HG03097 (cell line): Measurements from ENCODE around the gene CD300A.
"Not testable (repeated sequence)": the region's sequence is repeated elsewhere in the genome, so short reads cannot be mapped to it uniquely, and the experiment has no call there.

Experiments
- ATAC-seq: cut with Tn5 transposase; IDR thresholded peaks from one replicate; pipeline ENCODE4 v1.9.1; 2021; ENCODE audit not compliant: unreplicated experiment, low FRiP score

Gene CD300A

GRCh38 chr17:74475189-74475588, 8.8 kb downstream of the CD300A start:
- no peak for ATAC-seq

- no peak for ATAC-seq
Observed at GRCh38 chr17:74477411-74477810, 11.0 kb downstream of the CD300A start.

- no peak for ATAC-seq
Observed at GRCh38 chr17:74478420-74479100, 12.1 kb downstream of the CD300A start.

GRCh38 chr17:74480290-74480689, 13.9 kb downstream of the CD300A start:
- no peak for ATAC-seq

GRCh38 chr17:74481621-74482020, 15.2 kb downstream of the CD300A start:
- no peak for ATAC-seq

- no peak for ATAC-seq
Observed at GRCh38 chr17:74484066-74484465, 17.6 kb downstream of the CD300A start.

- no peak for ATAC-seq
Observed at GRCh38 chr17:74485022-74485743, 18.7 kb downstream of the CD300A start.

GRCh38 chr17:74485841-74486240, 19.4 kb downstream of the CD300A start:
- no peak for ATAC-seq

- not testable (repeated sequence) for ATAC-seq
Observed at GRCh38 chr17:74488276-74488675, 21.8 kb downstream of the CD300A start.

- no peak for ATAC-seq
Observed at GRCh38 chr17:74490716-74491115, 24.3 kb downstream of the CD300A start.

GRCh38 chr17:74491626-74492025, 25.2 kb downstream of the CD300A start:
- ATAC-seq, result no peak

- ATAC-seq, result no peak
Observed at GRCh38 chr17:74493331-74493833, 26.9 kb downstream of the CD300A start.

GRCh38 chr17:74497471-74497870, 31.0 kb downstream of the CD300A start:
- ATAC-seq, result no peak

- no peak for ATAC-seq
Observed at GRCh38 chr17:74499992-74500391, 33.6 kb downstream of the CD300A start.

- ATAC-seq, result no peak
Observed at GRCh38 chr17:74502861-74503260, 36.4 kb downstream of the CD300A start.

GRCh38 chr17:74503949-74504348, 37.5 kb downstream of the CD300A start:
- not testable (repeated sequence) for ATAC-seq

- ATAC-seq, result no peak
Observed at GRCh38 chr17:74508156-74508555, 41.7 kb downstream of the CD300A start.

- no peak for ATAC-seq
Observed at GRCh38 chr17:74512036-74512435, 45.6 kb downstream of the CD300A start.

GRCh38 chr17:74512624-74513091, 46.2 kb downstream of the CD300A start:
- ATAC-seq, result peak; percentile 47

- no peak for ATAC-seq
Observed at GRCh38 chr17:74513987-74514631, 47.7 kb downstream of the CD300A start.

GRCh38 chr17:74514632-74515334, 48.3 kb downstream of the CD300A start:
- no peak for ATAC-seq
